HepG2 (cell line): Measurements from ENCODE around the gene RASSF7. TPM values are rescaled to one million over a fixed set of nuclear protein-coding genes. Genes with fewer than 3 reads are reported as not detected.

Experiments used
- ATAC-seq: fragments of 200-7000 bp; cut with Tn5 transposase; 3 replicates; pipeline ENCODE4 v1.9.1; 2020; ENCODE audit warnings: mild to moderate bottlenecking, moderate library complexity
- BruUV-seq: library from RNA; stranded (reverse); fragments of 400-500 nt; replicated peaks from 2 replicates; lab custom pipeline; 2021; lab: Mats Ljungman, UMichigan
- CTCF ChIA-PET: fragments of 300-600 bp; formaldehyde crosslinking; extraction: SDS; loops from one replicate; lab custom pipeline; 2021; ENCODE audit warnings: low total read pairs, inconsistent platforms, low intra/inter-chr PET ratio; lab: Yijun Ruan, JAX
- POLR2A ChIA-PET: fragments of 350-600 bp; sonication (Branson Sonifier 250); formaldehyde crosslinking; loops from one replicate; lab custom pipeline; 2020; ENCODE audit warnings: antibody characterized with exemption, inconsistent platforms; lab: Yijun Ruan, JAX
- DNase-seq: peaks from one replicate; pipeline ENCODE4 v3.0.0-alpha.2; 2015; ENCODE audit warnings: low spot score
- FAIRE-seq: peaks from 3 replicates; lab custom pipeline; 2011; peaks lifted over from hg19 to GRCh38; lab: Jason Lieb, UNC
- H2AFZ ChIP-seq: one replicate; pipeline ENCODE4 v1.6.1; 2011; ENCODE audit warnings: low read length, inconsistent platforms
- H3K27ac ChIP-seq: fragments of 300-600 bp; 3 replicates; pipeline ENCODE4 v1.8.0; 2011; ENCODE audit warnings: mixed run types, mild to moderate bottlenecking, mixed read lengths, low read length, inconsistent platforms; ENCODE audit not compliant: insufficient read depth; ENCODE audit errors: extremely low read length
- H3K27me3 ChIP-seq, 2 experiments: fragments of 200-600 bp in 1 of 2; 2 replicates in 1 of 2; 3 replicates in 1 of 2; pipeline versions ENCODE4 v1.6.0 to v1.8.0; 2011; ENCODE audit warnings: low read length in 2 of 2, mild to moderate bottlenecking in 2 of 2, moderate library complexity in 2 of 2, inconsistent platforms in 1 of 2; ENCODE audit not compliant: insufficient read depth in 2 of 2, control insufficient read depth in 1 of 2
- H3K36me3 ChIP-seq, 2 experiments: fragments of 200-600 bp in 1 of 2; replicated peaks in 1 of 2; 2 replicates in 1 of 2; 3 replicates in 1 of 2; pipeline versions ENCODE4 v1.5.1 to v1.8.0; 2011; ENCODE audit warnings: low read length in 2 of 2, inconsistent platforms in 1 of 2; ENCODE audit not compliant: insufficient read depth in 2 of 2, control insufficient read depth in 1 of 2
- H3K4me1 ChIP-seq: 2 replicates; pipeline ENCODE4 v1.5.1; 2012; ENCODE audit warnings: low read length, inconsistent platforms; ENCODE audit not compliant: insufficient read depth
- H3K4me2 ChIP-seq: 2 replicates; pipeline ENCODE4 v1.6.0; 2011; ENCODE audit warnings: low read depth, low read length, inconsistent platforms
- H3K4me3 ChIP-seq, 3 experiments: fragments of 200-600 bp in 1 of 3; sonication (generic), shearing (Covaris generic) in 1 of 3; replicated peaks in 1 of 3; 2 replicates each; pipeline ENCODE4 v1.5.1; 2011 to 2016; ENCODE audit warnings: low read length in 3 of 3, inconsistent platforms in 2 of 3, low read depth in 2 of 3, mild to moderate bottlenecking in 2 of 3, control low read depth in 1 of 3, mixed read lengths in 1 of 3; ENCODE audit not compliant: insufficient read depth in 1 of 3
- H3K79me2 ChIP-seq: one replicate; pipeline ENCODE4 v1.6.1; 2011; ENCODE audit warnings: low read length, inconsistent platforms; ENCODE audit not compliant: insufficient read depth
- H3K9ac ChIP-seq: 2 replicates; pipeline ENCODE4 v1.6.0; 2011; ENCODE audit warnings: mild to moderate bottlenecking, low read depth, low read length, inconsistent platforms; ENCODE audit not compliant: insufficient read depth
- H3K9me3 ChIP-seq: 2 replicates; pipeline ENCODE4 v1.5.1; 2012; ENCODE audit warnings: mild to moderate bottlenecking, low read length
- H4K20me1 ChIP-seq: 2 replicates; pipeline ENCODE4 v1.6.0; 2011; ENCODE audit warnings: inconsistent platforms, mild to moderate bottlenecking, low read length, moderate library complexity; ENCODE audit not compliant: insufficient read depth
- ATF7-NPFF ChIP-seq: sonication (generic); formaldehyde crosslinking; IDR thresholded peaks from 2 replicates; pipeline ENCODE4 v1.8.1; 2023; ENCODE audit warnings: mild to moderate bottlenecking, low read depth, missing genetic modification reagents, moderate library complexity
- CHCHD3 ChIP-seq: sonication (generic); formaldehyde crosslinking; IDR thresholded peaks from 2 replicates; pipeline ENCODE4 v1.8.0; 2022; ENCODE audit warnings: mild to moderate bottlenecking, missing genetic modification reagents, moderate library complexity
- MXD1 ChIP-seq: sonication (generic); formaldehyde crosslinking; IDR thresholded peaks from 2 replicates; pipeline ENCODE4 v1.4.0; 2020; ENCODE audit warnings: mild to moderate bottlenecking, missing genetic modification reagents
- TBL1XR1 ChIP-seq: fragments of 150-350 bp; IDR thresholded peaks from 2 replicates; pipeline ENCODE4 v1.6.1; 2014; ENCODE audit warnings: borderline replicate concordance, low read length; ENCODE audit not compliant: partially characterized antibody
- UBTF ChIP-seq: sonication (generic); formaldehyde crosslinking; IDR thresholded peaks from 2 replicates; pipeline ENCODE4 v1.4.0; 2020; ENCODE audit warnings: mild to moderate bottlenecking, missing genetic modification reagents
- ZBTB4 ChIP-seq: sonication (generic); formaldehyde crosslinking; IDR thresholded peaks from 2 replicates; pipeline ENCODE4 v1.4.0; 2020; ENCODE audit warnings: missing genetic modification reagents, mild to moderate bottlenecking, borderline replicate concordance
- ZNF326 ChIP-seq: sonication (generic); formaldehyde crosslinking; IDR thresholded peaks from 2 replicates; pipeline ENCODE4 v1.4.0; 2020; ENCODE audit warnings: missing genetic modification reagents, borderline replicate concordance
- ZNF691 ChIP-seq: sonication (generic); formaldehyde crosslinking; IDR thresholded peaks from 2 replicates; pipeline ENCODE4 v1.4.0; 2020; ENCODE audit warnings: missing genetic modification reagents, low read depth, mild to moderate bottlenecking, borderline replicate concordance
- ZNF761 ChIP-seq: sonication (generic); formaldehyde crosslinking; conservative IDR thresholded peaks from 2 replicates; pipeline ENCODE4 v1.4.0; 2020; ENCODE audit warnings: mild to moderate bottlenecking, missing genetic modification reagents
- WGBS: methylation state at CpG from one replicate; pipeline ENCODE4 v1.1.6; 2017; ENCODE audit warnings: low lambda C conversion rate; 5-methylcytosine and 5-hydroxymethylcytosine counted together
- in situ Hi-C: cut with HindIII; loops from 2 replicates; pipeline ENCODE4 v1.10.0; 2017; ENCODE audit warnings: low pct_unique_long_range_greater_than_20kb; ENCODE audit not compliant: extremely low pct_ligation_motif_present
- intact Hi-C: fragments of 100-400 bp; cut with micrococcal nuclease; formaldehyde crosslinking; loops from one replicate; pipeline ENCODE4 v1.10.0; 2022; ENCODE audit not compliant: unreplicated experiment
- polyA plus RNA-seq, 8 experiments: library from polyadenylated mRNA; depleted of rRNA in 3 of 8; stranded (reverse) in 7 of 8; unstranded in 1 of 8; fragments of >200 nt; fragmentation: Illumina TruSeq in 4 of 8; extraction: Trizol in 4 of 8; gene quantifications; 2 replicates each; pipeline versions ENCODE4 v1.2.1 to v1.2.3, GENCODE V29; 2011 to 2016; ENCODE audit warnings: low read depth in 4 of 8, missing spikeins in 1 of 8, mixed read lengths in 1 of 8; ENCODE audit not compliant: insufficient read depth in 1 of 8
- total RNA-seq, 5 experiments: library from RNA; depleted of rRNA; stranded (reverse); fragments of >200 nt; fragmentation: Illumina TruSeq; extraction: Trizol; gene quantifications; 2 replicates each; pipeline ENCODE4 v1.2.3, GENCODE V29; 2016; ENCODE audit warnings: low read depth in 1 of 5

Gene RASSF7
- total and polyA plus RNA-seq, 2 of the 13 experiments (the other 11 are each of a cell fraction or from before 2014, with no cell fraction given): 20.2 to 28.6 TPM

- Histone ChIP-seq H3K9ac (no peak overlapping the region), H3K27ac (no peak overlapping the region), H4K20me1 (no peaks in the 10 kb centered on the region), H3K4me1 (peaks cover 71% of the 10 kb centered on the region), H3K4me2 (no peak overlapping the region), H3K4me3 (no peak overlapping the region), H3K36me3 (no peaks in the 10 kb centered on the region), H3K79me2 (no peaks in the 10 kb centered on the region), H3K9me3 (no peaks in the 10 kb centered on the region), H3K27me3 (peaks cover 10 to 40% of the 10 kb centered on the region in 2 experiments), H2AFZ (no peak overlapping the region)
- TF ChIP-seq UBTF (CRISPR knock-in tag) (no peak), MXD1 (CRISPR knock-in tag) (no peak), ZNF761 (CRISPR knock-in tag) (no peak), ZBTB4 (CRISPR knock-in tag) (no peak), TBL1XR1 (no peak), CHCHD3 (no peak), ATF7-NPFF (CRISPR knock-in tag) (no peak), ZNF691 (no peak), ZNF326 (CRISPR knock-in tag) (no peak)
- intact Hi-C loops (no loop called here), in situ Hi-C loops (no loop called here)
- FAIRE-seq (no peak), DNase-seq (no peak), ATAC-seq (no peak)
- 50% methylated on average over 1 of the region's 5 CpGs for WGBS
- ChIA-PET CTCF (no interaction called here), POLR2A (interaction anchor here (1.1 kb wide), 2 partner anchors 9 kb away, joined by 3 to 4 read pairs; partner anchors contain the start of gene HRAS)
- no TSS peak for BruUV-seq
Measured at GRCh38 chr11:544817-545166, 16.0 kb upstream of the RASSF7 start.
